Mesodermal cell (in vitro differentiated cells): ENCODE data around the gene UNK.
"Not testable (repeated sequence)": the region's sequence is repeated elsewhere in the genome, so short reads cannot be mapped to it uniquely, and the experiment has no call there.

Source experiments
- H3K27ac ChIP-seq: 2 replicates; pipeline ENCODE4 v1.7.0; 2013; ENCODE audit warnings: mild to moderate bottlenecking, low read depth, low read length, moderate library complexity; ENCODE audit not compliant: severe bottlenecking
- H3K36me3 ChIP-seq: 2 replicates; pipeline ENCODE4 v1.7.1; 2013; ENCODE audit warnings: mild to moderate bottlenecking, low read length, moderate library complexity; ENCODE audit not compliant: control insufficient read depth, insufficient read depth
- H3K4me1 ChIP-seq: one replicate; pipeline ENCODE4 v1.7.1; 2013; ENCODE audit warnings: mild to moderate bottlenecking, low read length; ENCODE audit not compliant: insufficient read depth, control insufficient read depth, poor library complexity, severe bottlenecking
- H3K4me3 ChIP-seq: 2 replicates; pipeline ENCODE4 v1.7.0; 2013; ENCODE audit warnings: low read length, control low read depth, mild to moderate bottlenecking; ENCODE audit not compliant: insufficient read depth, poor library complexity, severe bottlenecking; ENCODE audit errors: extremely low read depth
- H3K9me3 ChIP-seq: 2 replicates; pipeline ENCODE4 v1.7.1; 2013; ENCODE audit warnings: mild to moderate bottlenecking, low read length, moderate library complexity; ENCODE audit not compliant: control insufficient read depth
- WGBS, 2 experiments: methylation state at CpG; one replicate each; pipeline ENCODE4 v1.1.5; 2013; ENCODE audit warnings: missing lambda C conversion rate in 2 of 2; ENCODE audit not compliant: insufficient coverage in 2 of 2; 5-methylcytosine and 5-hydroxymethylcytosine counted together

Gene UNK

DNA sequence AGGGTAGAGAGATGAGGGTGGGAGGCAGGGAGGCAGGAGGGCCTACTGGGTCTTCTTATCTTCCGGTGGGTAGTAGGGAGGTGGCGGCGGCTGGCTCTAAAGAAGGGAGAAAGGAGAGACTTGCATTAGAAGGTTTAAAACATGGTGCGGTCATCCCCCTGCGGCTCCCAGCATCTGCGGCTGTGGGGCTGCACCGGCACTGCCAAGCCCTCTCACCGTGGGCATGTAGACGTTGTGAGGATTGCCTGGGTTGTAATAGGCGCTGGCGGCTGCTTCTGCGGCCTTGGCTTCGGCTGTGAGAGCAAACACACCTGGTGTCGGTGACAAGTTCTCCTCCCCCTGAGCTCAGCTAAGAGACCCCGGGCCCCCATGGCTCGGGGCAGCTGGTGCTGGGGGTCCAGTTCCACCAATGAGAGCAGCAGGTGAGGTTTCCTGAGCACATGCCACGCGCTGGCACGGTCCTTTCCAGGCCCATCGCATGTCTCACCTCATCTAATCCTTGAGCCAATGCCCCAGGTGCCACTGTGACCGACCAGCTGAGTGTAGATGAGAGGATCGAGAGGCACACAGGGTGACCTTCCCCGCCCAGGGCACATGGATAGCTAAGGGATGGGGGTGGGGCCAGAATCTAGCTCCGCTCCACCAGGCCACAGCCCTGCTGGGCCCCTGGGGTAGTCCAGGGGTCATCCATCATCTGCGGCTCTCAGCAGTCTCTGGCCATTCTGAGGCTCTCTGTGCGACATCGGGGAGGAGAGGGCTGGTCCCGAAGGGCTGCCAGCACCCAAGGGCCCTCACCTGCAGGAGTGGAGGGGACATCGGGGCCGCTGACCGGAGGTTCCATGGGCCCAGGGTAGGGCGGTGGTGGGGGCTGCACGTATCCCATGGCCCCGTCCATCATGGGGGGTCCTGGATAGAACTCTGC, 62.3 kb downstream of the UNK start:
- H3K4me1 ChIP-seq: peaks cover 20% of the 10 kb centered on the region
- peaks cover 61% of the 10 kb centered on the region for H3K36me3 ChIP-seq
- no peaks in the 10 kb centered on the region for H3K9me3 ChIP-seq
- peak overlapping the region; percentile 75 for H3K27ac ChIP-seq
- WGBS, 2 experiments: 93 to 97% methylated on average over 32 to 33 of the region's 34 CpGs
- no peak overlapping the region for H3K4me3 ChIP-seq

DNA sequence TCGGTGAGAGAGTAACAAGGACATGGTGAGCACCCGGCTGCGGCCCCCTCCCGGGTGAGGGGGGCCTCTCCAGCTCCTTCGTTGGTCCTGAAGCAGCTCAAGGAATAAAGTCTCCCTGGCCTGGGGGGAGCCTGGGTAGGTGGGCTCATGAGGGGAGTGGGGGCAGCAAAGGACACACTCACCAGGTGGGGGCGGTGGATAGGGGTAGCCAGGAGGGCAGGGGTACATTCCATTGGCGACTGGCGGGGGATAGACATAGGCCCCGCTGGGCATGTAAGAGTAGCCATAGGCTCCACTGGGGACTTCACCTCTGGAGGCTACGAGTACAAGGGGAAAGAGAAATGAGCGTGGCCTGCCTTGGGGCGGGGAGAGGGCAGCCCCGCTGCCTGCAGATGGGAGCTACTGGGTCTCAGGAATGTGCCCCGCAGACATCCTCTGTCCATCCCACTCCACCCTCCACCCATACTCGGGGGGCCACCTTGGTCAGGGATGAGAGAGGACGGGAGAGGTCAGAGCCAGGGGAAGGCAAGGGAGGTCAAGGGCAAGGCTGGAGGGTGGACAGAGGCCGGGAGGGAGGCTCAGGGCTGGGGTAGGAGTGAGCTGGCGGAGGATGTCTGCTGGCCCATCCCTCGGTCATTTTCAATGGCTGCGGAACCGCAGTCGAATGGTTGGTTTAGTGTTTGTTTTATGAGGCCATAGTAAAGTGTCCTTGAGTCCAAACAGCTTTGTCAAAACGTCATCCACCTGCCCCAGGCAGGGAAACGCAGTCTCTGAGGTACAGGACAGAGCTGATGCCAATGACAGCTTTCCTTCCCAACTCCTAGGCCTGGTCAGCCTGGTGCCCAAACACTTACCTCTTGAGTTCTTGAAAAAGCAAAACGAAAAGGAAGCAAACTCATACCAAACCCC, 63.3 kb downstream of the UNK start:
- no peak overlapping the region for H3K27ac ChIP-seq
- peaks cover 26% of the 10 kb centered on the region for H3K4me1 ChIP-seq
- WGBS, 2 experiments: 88 to 94% methylated on average over 14 to 16 of the region's 25 CpGs
- no peak overlapping the region for H3K4me3 ChIP-seq
- peaks cover 70% of the 10 kb centered on the region for H3K36me3 ChIP-seq
- no peaks in the 10 kb centered on the region for H3K9me3 ChIP-seq

DNA sequence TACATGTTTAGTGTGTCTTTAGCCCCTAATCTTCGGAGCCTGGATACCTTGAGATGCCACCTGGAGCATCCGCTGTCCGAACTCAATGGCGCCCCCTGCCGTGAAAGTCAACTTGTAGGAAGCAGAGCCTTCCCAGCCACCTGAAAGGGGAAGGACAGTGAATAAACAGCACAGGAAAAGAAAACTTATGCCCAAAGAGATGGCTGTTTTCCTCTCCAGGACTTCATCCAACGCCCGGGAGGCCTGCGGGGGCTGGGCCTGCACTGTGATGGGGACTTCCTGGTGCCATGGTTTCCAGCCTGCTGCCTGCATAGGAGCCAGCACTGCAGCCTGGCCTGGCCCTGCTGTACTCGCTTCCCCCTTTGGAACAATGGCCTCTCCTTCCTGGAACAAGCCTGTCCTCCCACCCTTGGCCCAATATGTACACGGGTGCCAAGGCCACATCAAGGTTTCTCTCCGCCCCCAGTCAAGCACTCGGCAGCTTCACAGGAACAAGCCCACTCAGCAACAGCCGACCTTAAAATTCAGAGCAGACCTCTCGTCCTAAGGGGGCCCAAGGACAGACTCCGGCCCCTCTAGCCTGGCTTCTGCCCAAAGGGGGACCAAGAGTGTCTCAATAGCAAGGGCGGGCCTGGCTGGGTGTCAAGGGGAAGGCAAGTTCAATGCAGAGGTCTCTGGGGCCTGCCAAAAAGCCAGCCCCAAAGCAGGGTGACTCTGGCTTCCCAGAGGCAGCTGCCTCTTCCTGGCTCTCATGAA, 64.1 kb downstream of the UNK start:
- Histone ChIP-seq H3K4me1 (peaks cover 34% of the 10 kb centered on the region), H3K27ac (peak overlapping the region; percentile 62), H3K4me3 (no peak overlapping the region), H3K9me3 (no peaks in the 10 kb centered on the region), H3K36me3 (peaks cover 70% of the 10 kb centered on the region)
- WGBS, 2 experiments: 54 to 57% methylated on average over 15 to 16 of the region's 16 CpGs

DNA sequence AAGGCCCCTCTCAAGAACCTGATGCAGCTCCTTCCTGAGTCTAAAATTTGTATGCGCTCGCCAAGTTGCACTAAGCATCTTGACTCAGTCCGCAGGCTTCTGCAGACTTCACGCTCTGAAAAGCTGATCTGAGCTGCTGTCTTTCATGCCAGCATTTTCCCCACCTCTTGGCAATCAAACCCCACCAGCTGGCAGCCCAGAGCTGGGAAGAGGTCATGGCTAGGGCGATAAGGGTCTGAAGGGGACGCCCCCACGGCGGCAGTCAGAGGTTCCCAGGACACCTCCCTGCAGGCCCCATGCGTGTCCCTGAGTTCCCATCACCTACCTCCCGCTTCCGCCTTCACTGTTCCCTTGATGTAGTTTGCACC, 64.7 kb downstream of the UNK start:
- Histone ChIP-seq H3K4me3 (no peak overlapping the region), H3K4me1 (peaks cover 34% of the 10 kb centered on the region), H3K9me3 (no peaks in the 10 kb centered on the region), H3K27ac (peak overlapping the region; percentile 62), H3K36me3 (peaks cover 70% of the 10 kb centered on the region)
- WGBS, 2 experiments: 96 to 97% methylated on average over 11 of the region's 11 CpGs

DNA sequence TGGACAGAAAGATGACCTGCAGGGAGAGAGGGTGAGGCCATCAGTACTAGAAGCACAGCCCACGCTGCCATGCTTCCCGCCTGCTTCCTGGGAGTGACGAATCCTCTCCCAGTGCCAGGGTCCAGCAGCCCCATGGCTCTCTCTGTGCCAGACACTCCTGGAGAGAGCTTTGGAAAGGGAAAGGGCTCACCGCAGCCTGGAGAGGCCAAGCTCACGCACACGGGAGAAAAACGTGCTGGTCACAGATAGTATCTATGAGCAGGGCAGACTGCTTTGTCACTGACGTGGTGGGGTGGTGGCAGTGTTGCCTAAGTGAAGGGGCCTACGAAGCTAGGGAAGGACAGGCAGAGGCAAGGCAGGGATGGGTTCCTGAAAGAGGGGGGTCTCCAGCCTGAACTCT, 65.1 kb downstream of the UNK start:
- H3K27ac ChIP-seq: no peak overlapping the region
- 94 to 96% methylated on average over 9 of the region's 9 CpGs for WGBS, 2 experiments
- no peak overlapping the region for H3K4me3 ChIP-seq
- peaks cover 70% of the 10 kb centered on the region for H3K36me3 ChIP-seq
- H3K4me1 ChIP-seq: peaks cover 33% of the 10 kb centered on the region
- H3K9me3 ChIP-seq: no peaks in the 10 kb centered on the region

DNA sequence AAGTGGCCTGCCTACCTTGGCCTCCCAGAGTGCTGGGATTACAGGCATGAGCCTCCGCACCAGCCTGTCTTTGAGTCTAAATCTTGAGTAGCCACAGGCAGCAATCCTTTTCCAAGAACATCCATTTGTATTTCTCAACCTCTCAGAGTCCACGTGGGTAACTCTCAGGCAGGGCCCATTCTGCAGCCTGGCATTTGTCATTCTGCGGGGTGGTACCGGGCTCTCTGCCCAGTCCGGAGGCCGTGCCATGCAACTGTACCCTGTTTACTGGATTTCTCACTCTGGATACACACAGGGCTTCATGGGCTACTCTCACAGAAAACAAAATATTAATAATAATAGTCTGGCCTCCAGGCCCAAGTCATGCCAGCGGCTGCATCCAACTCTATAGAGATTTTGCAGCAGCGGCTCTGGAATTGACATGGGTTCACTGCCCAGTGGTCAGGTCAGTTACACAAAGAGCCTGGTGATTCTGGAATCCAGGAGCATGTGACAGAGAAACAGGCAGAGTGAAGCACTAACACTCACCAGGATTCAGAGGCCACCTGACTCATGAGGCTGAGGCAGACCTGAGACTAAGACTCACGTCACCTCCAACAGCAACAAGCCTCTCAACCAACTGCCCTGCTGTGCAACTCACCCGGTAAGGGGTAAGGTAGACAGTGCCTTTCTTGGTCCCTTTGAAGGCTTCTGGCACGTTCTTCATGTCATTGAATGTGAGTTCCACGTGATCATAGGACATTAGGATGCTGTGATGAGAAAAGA, 66.5 kb downstream of the UNK start:
- Histone ChIP-seq H3K27ac (no peak overlapping the region), H3K4me3 (no peak overlapping the region), H3K9me3 (no peaks in the 10 kb centered on the region), H3K36me3 (peaks cover 66% of the 10 kb centered on the region), H3K4me1 (peaks cover 19% of the 10 kb centered on the region)
- 99% methylated on average over 11 to 12 of the region's 12 CpGs for WGBS, 2 experiments

DNA sequence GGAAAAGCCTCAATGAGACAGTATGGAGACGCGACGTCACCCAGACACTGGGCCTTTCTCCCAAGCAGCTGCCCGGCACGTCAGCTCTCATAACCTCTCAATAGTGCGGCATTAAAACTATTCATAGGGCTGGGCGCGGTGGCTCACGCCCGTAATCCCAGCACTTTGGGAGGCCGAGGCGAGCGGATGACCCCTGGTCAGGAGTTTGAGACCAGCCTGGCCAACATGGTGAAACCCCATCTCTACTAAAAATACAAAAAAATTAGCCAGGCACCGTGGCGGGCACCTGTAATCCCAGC, 67.0 kb downstream of the UNK start:
- not testable (repeated sequence) for H3K27ac ChIP-seq, H3K9me3 ChIP-seq, H3K4me3 ChIP-seq
- H3K4me1 ChIP-seq: peaks cover 16% of the 10 kb centered on the region
- peaks cover 61% of the 10 kb centered on the region for H3K36me3 ChIP-seq
- WGBS, 2 experiments: 97 to 98% methylated on average over 9 to 13 of the region's 15 CpGs

DNA sequence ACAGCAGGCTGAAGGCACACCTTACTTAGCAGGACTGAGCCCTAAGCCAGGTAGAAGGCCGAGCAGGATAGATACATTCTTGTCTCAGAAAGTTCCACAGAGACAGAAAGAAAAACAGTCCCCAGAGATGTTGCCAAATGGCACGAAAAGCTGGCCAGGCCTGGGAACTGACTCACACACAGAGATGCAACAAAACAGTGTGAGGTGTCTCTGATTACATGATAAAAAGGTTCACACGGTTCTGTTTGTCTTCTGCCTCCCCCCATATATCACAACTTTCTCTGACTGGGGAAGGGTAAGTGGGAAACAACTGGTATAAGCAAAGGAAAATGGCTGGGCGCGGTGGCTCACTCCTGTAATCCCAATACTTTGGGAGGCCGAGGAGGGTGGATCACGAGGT, 68.8 kb downstream of the UNK start:
- 86 to 91% methylated on average over 2 to 6 of the region's 7 CpGs for WGBS, 2 experiments

DNA sequence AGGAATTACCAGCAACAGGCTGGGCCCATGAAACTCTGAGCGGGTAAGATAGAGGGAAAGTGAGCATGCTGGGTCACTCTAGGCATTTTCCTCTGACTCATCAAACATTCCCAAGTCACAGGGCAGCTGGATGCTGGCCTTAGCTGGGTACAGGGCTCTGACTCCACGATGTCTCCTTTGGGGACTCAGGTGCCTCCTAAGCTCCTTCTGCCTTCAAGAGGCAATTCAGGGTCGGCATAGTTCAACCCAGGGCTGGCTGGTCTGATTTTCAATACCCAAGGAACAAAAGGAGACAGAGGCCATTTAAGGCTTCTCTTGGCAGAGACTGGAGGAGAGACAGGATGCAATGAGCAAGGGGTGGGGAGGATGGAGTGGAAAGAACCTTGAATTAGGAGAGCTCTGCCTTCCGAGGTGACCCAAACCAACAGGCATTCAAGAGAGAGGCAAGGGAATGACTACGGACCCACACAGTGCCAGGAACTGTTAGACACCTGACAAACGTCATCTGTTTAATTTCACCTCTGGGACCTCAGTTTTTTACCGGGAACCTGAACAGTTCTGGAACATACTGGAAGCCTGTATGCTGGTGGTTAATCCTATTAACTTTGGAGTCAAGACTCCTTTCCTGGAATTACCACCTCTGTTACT, 69.6 kb downstream of the UNK start:
- 30 to 49% methylated on average over 6 to 7 of the region's 7 CpGs for WGBS, 2 experiments

More for the DNA sequence above, 68.8 kb downstream of the UNK start:
- H3K36me3 ChIP-seq: peaks cover 43% of the 10 kb centered on the region
- peak overlapping the region; percentile 82 for H3K27ac ChIP-seq
- no peak overlapping the region for H3K4me3 ChIP-seq
- H3K4me1 ChIP-seq: peaks cover 16% of the 10 kb centered on the region
- H3K9me3 ChIP-seq: no peaks in the 10 kb centered on the region

More for the DNA sequence above, 69.6 kb downstream of the UNK start:
- Histone ChIP-seq H3K27ac (peak overlapping the region; percentile 82), H3K4me3 (peak overlapping the region; percentile 88), H3K9me3 (no peaks in the 10 kb centered on the region), H3K4me1 (peaks cover 16% of the 10 kb centered on the region), H3K36me3 (peaks cover 35% of the 10 kb centered on the region)
